Activated CD4-positive, CD25-positive, alpha-beta regulatory T cell treated with anti-CD3 and anti-CD28 coated beads, Interleukin-2, amount 50 U/mL, for 72 hours (primary cell): ENCODE measurements around the gene MYO1E.
"Not testable (repeated sequence)": the region's sequence is repeated elsewhere in the genome, so short reads cannot be mapped to it uniquely, and the experiment has no call there.

Experiments used
- DNase-seq: peaks from one replicate; pipeline ENCODE4 v3.0.0; 2021

Gene MYO1E

GRCh38 chr15:59157840-59158700 is 214.6 kb downstream of the MYO1E start:
- DNase-seq, result no peak

GRCh38 chr15:59157396-59157795 is 215.3 kb downstream of the MYO1E start:
- no peak for DNase-seq

DNA sequence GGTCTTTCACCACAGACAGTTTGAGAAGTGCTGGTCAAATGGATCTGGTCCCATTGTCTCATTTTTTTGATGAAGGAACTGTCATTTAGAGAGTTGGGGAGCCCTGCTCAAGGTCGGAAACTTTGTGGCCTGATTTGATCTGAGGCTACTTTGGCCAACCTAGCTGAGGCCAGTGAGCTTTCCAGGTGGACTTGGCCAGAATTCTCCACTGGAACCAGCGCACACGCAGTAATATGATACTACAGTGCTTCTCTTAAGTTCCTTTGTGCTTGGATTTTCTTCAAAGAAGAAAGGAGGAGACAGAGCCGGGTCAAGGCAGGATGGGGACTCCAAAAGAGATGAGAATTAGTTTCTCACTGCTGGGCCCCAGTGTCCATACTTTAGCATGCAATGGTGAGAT is 217.2 kb downstream of the MYO1E start:
- no peak for DNase-seq

DNA sequence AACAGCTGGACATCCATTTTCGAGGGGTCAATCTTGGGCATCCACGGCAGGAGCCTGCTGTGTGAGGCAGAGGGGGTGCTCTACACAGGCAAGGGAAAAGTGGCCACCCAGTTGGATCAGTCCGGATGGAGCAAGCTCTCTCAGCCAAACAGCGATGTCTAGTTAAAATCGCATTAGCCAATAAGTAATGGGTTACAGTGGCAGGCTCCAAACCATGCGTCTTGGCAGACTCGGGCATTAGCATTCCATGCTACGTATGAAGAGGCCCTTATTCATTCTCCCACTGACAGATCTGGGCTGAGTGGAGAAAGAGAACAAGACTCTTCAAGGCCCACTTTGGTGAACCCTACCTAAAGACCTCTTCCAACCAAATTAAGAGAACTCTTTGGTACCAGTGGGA is 218.4 kb downstream of the MYO1E start:
- no peak for DNase-seq

- DNase-seq, result no peak
Measured at GRCh38 chr15:59153466-59153865, 219.2 kb downstream of the MYO1E start.

- no peak for DNase-seq
Measured at GRCh38 chr15:59152694-59153450, 219.8 kb downstream of the MYO1E start.

DNA sequence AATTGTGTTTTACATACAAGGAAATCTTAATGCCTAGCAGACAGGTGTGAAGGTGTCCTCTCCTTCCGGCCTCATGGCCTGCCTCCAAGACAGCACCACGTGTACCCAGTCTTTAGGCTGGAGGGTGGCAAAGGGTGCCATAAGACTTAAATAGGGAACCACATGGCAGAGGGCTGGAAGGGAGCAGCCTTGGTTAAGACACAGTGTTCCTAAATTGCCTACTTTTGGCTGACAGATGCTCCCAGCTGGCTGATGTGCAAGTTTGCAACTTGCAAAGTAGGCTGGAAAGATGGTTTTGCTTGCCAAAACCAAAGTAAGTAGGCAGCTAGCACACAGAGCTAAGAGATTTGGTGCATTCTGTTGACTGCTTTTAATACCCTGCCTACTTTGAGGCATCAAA is 222.5 kb downstream of the MYO1E start:
- no peak for DNase-seq

- DNase-seq, result no peak
Measured at GRCh38 chr15:59148153-59148833, 224.4 kb downstream of the MYO1E start.

DNA sequence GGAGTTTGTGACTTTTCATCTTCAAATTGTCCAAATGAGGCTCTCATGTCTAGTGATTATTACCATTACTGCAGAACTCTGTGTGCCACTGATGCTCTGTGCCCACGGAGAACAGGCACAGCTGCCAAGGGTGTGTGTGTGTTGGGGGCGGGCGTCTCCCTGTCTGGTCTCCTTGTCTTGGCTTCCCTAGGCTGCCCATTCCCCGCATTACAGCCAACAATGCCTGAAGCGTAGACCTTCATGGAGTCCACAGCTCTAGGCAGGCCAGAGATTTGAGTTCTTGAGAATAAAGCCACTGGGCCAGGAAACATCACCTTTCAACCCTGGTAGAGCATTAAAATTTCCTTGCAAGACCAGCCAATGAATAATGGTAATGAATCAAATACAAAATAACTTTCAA is 225.0 kb downstream of the MYO1E start:
- DNase-seq, result no peak

DNA sequence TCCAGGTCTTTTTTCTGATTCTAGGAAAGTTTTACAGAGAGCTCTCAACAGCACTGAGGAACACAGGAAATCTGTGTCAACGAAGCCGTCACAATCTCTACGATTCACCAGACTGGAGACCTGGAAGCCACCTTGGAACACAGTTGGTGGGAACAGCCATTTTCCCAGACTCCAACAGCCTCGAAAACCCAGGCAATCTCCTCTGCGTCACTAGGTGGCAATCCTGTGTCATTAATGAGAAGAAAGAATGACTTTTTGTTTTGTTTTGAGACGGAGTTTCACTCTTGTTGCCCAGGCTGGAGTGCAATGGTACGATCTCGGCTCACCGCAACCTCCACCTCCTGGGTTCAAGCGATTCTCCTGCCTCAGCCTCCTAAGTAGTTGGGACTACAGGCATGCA is 228.1 kb downstream of the MYO1E start:
- DNase-seq, result not testable (repeated sequence)

- DNase-seq, result no peak
Measured at GRCh38 chr15:59143281-59143680, 229.4 kb downstream of the MYO1E start.

GRCh38 chr15:59140422-59141226 is 232.0 kb downstream of the MYO1E start:
- DNase-seq, result no peak

GRCh38 chr15:59138243-59138642 is 234.4 kb downstream of the MYO1E start:
- DNase-seq, result peak; percentile 53

- DNase-seq, result no peak
Measured at GRCh38 chr15:59137566-59137965, 235.1 kb downstream of the MYO1E start.

DNA sequence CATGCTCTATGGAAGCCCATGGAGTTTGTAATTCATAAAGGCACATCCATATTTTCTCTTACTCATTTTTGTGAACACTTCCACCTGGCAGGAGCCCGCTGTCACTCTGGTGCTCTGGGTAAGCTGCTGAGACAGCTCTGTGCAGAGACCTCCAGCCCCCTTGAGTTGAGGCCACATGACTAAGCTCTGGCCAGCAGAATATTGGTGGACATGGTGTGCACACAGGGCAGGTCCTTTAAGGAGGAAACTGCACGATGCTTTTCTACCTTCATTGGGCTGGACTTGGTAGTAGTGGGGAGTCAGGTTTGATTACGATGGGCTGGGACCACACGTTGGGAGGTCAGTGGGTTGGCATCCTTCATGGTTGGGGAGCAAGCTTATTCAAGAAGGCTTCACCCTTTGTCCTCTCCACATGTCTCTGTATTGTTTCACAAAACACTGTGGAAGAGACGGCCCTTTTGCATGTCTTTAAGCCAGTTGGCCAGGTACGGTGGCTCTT is 238.7 kb downstream of the MYO1E start:
- DNase-seq, result no peak

DNA sequence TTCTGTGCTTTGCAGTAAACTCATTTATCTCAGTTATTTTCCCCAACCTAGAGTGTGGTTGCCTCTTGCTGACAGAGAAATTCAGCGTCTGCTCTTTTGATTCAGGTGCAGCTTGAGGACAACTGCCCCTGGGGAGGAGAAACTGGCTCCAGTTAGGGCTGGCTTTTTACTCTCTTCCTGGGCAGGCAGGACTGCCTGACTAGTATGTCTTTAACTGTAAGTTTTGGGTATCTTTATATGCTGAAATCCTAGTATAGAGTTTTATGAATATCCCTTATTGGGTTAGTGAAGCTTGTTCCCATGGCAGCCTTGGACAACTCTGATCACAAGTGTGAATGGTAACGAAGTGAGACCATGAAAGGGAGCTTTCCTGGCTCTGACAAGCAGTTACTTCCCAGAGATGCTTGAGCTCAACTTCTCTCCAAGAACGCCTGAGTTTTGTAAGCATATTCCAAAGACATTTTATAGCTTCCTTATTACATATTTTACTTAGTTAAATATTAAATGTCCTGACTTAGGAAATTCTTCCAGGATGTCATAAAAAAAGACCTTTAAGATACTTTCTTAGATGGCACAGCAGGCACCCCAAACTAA is 240.6 kb downstream of the MYO1E start:
- no peak for DNase-seq

DNA sequence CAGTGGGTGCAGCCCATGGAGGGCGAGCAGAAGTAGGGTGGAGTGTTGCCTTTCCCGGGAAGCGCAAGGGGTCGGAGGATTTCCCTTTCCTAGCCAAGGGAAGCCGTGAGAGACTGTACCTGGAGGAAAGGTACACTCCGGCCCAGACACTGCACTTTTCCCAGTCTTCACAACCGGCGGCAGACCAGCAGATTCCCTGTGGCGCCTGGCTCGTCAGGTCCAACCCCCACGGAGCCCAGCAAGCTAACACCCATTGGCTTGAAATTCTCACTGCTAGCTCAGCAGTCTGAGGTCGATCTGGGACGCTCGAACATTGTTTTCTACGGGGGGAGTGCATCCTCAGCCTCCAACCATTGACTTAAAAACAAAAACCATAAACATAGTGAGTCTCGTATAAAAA is 241.2 kb downstream of the MYO1E start:
- DNase-seq, result no peak

DNA sequence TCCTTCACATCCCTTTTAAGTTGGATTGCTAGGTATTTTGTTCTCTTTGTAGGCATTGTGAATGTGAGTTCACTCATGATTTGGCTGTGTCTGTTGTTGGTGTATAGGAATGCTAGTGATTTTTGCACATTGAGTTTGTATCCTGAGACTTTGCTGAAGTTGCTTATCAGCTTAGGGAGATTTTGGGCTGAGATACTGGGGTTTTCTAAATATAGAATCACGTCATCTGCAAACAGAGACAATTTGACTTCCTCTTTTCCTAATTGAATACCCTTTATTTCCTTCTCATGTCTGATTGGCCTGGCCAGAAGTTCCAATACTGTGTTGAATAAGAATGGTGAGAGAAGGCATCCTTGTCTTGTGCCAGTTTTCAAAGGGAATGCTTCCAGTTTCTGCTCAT is 245.4 kb downstream of the MYO1E start:
- DNase-seq, result not testable (repeated sequence)

- not testable (repeated sequence) for DNase-seq
Measured at GRCh38 chr15:59125683-59126082, 247.0 kb downstream of the MYO1E start.

DNA sequence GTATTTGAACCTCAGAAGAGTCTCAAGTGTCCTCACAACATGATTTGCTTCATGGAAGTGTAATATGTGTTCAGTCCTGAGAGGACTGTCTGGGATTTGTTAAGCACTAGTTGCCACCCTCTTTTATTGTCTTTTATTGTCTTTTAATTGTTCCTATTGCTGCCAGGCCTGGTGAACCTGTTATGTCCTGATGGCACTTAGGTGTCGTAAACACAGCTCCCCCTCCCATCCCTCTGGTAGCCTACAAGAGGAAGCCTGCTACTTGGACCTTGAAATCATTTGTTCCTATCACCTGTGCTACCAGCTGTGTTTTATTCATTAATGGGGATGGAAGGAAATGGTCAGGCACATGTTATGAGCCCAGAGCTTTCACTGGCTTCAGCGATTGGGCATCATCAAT is 248.4 kb downstream of the MYO1E start:
- DNase-seq, result no peak

- no peak for DNase-seq
Measured at GRCh38 chr15:59120937-59121336, 251.7 kb downstream of the MYO1E start.

DNA sequence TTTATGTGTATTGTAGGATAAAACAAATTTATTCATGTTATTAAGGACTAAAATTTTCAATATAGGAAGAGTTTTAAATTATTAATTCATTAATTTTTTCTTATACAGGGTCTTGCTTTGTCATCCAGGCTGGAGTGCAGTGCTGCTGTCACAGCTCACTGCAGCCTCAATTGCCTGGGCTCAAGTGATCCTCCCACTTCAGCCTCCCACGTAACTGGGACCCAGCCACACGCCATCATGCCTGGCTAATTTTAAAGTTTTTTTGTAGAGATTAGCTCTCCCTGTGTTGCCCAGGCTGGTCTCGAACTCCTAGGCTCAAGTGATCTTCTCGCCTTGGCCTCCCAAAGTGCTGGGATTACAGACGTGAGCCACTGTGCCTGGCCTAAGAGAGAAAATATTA is 253.0 kb downstream of the MYO1E start:
- DNase-seq, result no peak
